A673 (cell line): ENCODE results near the gene SYNE3. TPM values are rescaled to one million over a fixed set of nuclear protein-coding genes. Genes with fewer than 3 reads are reported as not detected.

Experiments
- BruUV-seq: library from RNA; stranded (reverse); fragments of 400-500 nt; replicated peaks from 2 replicates; lab custom pipeline; 2021; lab: Mats Ljungman, UMichigan
- CTCF ChIA-PET: fragments of 300-600 bp; sonication (Branson Sonifier 250); formaldehyde crosslinking; loops from one replicate; lab custom pipeline; 2022; ENCODE audit warnings: antibody characterized with exemption; lab: Charles Lee
- POLR2A ChIA-PET: fragments of 300-600 bp; sonication (Branson Sonifier 250); formaldehyde crosslinking; loops from one replicate; lab custom pipeline; 2022; ENCODE audit warnings: antibody characterized with exemption; ENCODE audit not compliant: low non-redundant PET; lab: Charles Lee
- DNase-seq: peaks from one replicate; pipeline ENCODE4 v3.0.0-alpha.2; 2015; ENCODE audit warnings: low spot score
- H3K27ac ChIP-seq: fragments of 200-600 bp; sonication (generic); 2 replicates; pipeline ENCODE4 v1.5.1; 2016; ENCODE audit warnings: mixed run types, low read depth, mild to moderate bottlenecking, mixed read lengths, antibody characterized with exemption, low read length; ENCODE audit not compliant: poor library complexity, severe bottlenecking
- H3K27me3 ChIP-seq: fragments of 200-600 bp; sonication (generic); replicated peaks from 2 replicates; pipeline ENCODE4 v1.6.1; 2017; ENCODE audit warnings: mixed run types, low read depth, mild to moderate bottlenecking, mixed read lengths, antibody characterized with exemption, low read length; ENCODE audit not compliant: insufficient read depth, poor library complexity
- H3K36me3 ChIP-seq: fragments of 200-600 bp; sonication (generic); 2 replicates; pipeline ENCODE4 v1.6.1; 2016; ENCODE audit warnings: mixed run types, mild to moderate bottlenecking, mixed read lengths, antibody characterized with exemption, low read length; ENCODE audit not compliant: insufficient read depth, poor library complexity, severe bottlenecking
- H3K4me1 ChIP-seq: fragments of 200-600 bp; sonication (generic); 2 replicates; pipeline ENCODE4 v1.6.1; 2017; ENCODE audit warnings: mixed run types, mild to moderate bottlenecking, mixed read lengths, antibody characterized with exemption, low read length; ENCODE audit not compliant: insufficient read depth, poor library complexity, severe bottlenecking
- H3K4me3 ChIP-seq: fragments of 200-600 bp; sonication (generic); 2 replicates; pipeline ENCODE4 v1.5.1; 2016; ENCODE audit warnings: low read depth, mixed run types, mild to moderate bottlenecking, mixed read lengths, low read length; ENCODE audit not compliant: poor library complexity, severe bottlenecking
- H3K9me3 ChIP-seq: fragments of 200-600 bp; sonication (generic); 2 replicates; pipeline ENCODE4 v1.6.1; 2016; ENCODE audit warnings: mixed run types, low read depth, mild to moderate bottlenecking, mixed read lengths, antibody characterized with exemption, low read length; ENCODE audit not compliant: poor library complexity, severe bottlenecking
- CTCF ChIP-seq: fragments of 300-800, 200-600 bp; sonication (generic); conservative IDR thresholded peaks from 2 replicates; pipeline ENCODE4 v1.5.1; 2017; ENCODE audit warnings: low read depth, mild to moderate bottlenecking, antibody characterized with exemption, low read length, moderate library complexity, mixed read lengths
- EZH2 ChIP-seq: fragments of 200-600 bp; sonication (generic); IDR thresholded peaks from 2 replicates; pipeline ENCODE4 v1.6.1; 2017; ENCODE audit warnings: borderline replicate concordance, low read depth, mild to moderate bottlenecking, mixed read lengths, antibody characterized with exemption, low read length; ENCODE audit not compliant: poor library complexity, severe bottlenecking
- intact Hi-C: fragments of 100-400 bp; cut with micrococcal nuclease; formaldehyde crosslinking; loops from one replicate; pipeline ENCODE4 v1.10.0; 2022; ENCODE audit not compliant: unreplicated experiment
- total RNA-seq: library from RNA; stranded (reverse); gene quantifications from 2 replicates; pipeline ENCODE4 v1.2.3, GENCODE V29; 2021

The SYNE3 gene
- total RNA-seq, 1 experiment from 2014 or later, result 6.4 TPM

- DNase-seq, result no peak
- H3K27ac ChIP-seq, result no peak overlapping the region
- H3K9me3 ChIP-seq, result no peaks in the 10 kb centered on the region
- POLR2A ChIA-PET, result no interaction called here
- intact Hi-C loops, result no loop called here
- no peaks in the 10 kb centered on the region for H3K4me1 ChIP-seq
- no peaks in the 10 kb centered on the region for H3K27me3 ChIP-seq
- no peaks in the 10 kb centered on the region for H3K36me3 ChIP-seq
- no peak for TF ChIP-seq CTCF
- TF ChIP-seq EZH2, result no peak
- BruUV-seq, result no TSS peak
- CTCF ChIA-PET, result no interaction called here
- H3K4me3 ChIP-seq, result no peak overlapping the region
These were observed 33.7 kb downstream of the SYNE3 start for GRCh38 chr14:95482627-95483308.

GRCh38 chr14:95481391-95482022 is 34.9 kb downstream of the SYNE3 start:
- Histone ChIP-seq H3K27me3 (no peaks in the 10 kb centered on the region), H3K4me3 (no peak overlapping the region), H3K9me3 (no peaks in the 10 kb centered on the region), H3K27ac (no peak overlapping the region), H3K4me1 (no peaks in the 10 kb centered on the region), H3K36me3 (no peaks in the 10 kb centered on the region)
- CTCF ChIA-PET, result no interaction called here
- no peak for DNase-seq
- intact Hi-C loops, result no loop called here
- BruUV-seq, result no TSS peak
- POLR2A ChIA-PET, result no interaction called here
- TF ChIP-seq EZH2, result no peak
- TF ChIP-seq CTCF, result no peak

- H3K4me1 ChIP-seq, result no peaks in the 10 kb centered on the region
- H3K36me3 ChIP-seq, result no peaks in the 10 kb centered on the region
- H3K27ac ChIP-seq, result no peak overlapping the region
- TF ChIP-seq EZH2, result no peak
- no peak for TF ChIP-seq CTCF
- no peaks in the 10 kb centered on the region for H3K9me3 ChIP-seq
- no TSS peak for BruUV-seq
- no peak overlapping the region for H3K4me3 ChIP-seq
- no peak for DNase-seq
- intact Hi-C loops, result no loop called here
- ChIA-PET POLR2A (no interaction called here), CTCF (no interaction called here)
- H3K27me3 ChIP-seq, result no peaks in the 10 kb centered on the region
These were observed 35.6 kb downstream of the SYNE3 start for GRCh38 chr14:95480887-95481226.
